GM04503 (cell line): ENCODE results near the gene PTGES.

Experiments
- DNase-seq: peaks from one replicate; pipeline ENCODE4 v3.0.0-alpha.2; 2012; ENCODE audit warnings: low read depth

Gene PTGES

DNA sequence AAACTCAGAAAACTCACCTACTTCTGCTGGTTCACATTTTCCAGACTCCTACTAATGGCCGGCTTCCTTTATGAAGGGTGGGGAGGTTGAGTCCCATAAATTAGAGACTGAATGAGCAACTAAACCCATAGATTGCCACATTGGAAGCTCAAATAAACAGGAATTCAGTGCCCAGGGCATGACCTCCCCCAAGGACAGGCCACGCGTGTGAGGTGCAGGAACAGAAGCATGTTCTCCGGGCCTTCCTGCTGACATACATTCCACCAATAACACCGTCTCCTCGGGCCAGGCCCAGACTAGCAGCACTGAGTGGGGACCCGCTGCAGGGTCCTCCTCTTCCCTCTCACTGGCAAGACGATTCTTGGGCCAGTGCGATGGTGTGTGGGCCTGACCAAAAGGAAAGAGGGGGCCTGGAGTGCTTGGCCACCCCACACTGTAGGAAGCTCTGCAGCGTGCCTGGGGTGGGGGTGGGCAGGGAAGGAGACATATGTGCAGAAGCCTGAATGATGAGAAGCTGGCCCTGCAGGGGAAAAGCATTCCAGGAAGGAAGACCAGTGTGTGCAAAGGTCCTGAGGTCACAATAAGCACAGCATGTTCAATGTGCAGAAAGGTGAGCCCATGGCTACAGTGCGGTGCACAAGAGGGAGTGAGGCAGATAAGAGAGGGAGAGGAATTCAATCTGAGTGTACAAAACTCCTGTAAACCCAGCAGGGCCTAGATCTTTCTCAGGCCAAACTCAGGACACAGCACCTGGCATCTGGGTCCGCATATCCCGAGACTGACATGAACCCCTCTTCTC is 12.0 kb downstream of the PTGES start:
- no peak for DNase-seq

DNA sequence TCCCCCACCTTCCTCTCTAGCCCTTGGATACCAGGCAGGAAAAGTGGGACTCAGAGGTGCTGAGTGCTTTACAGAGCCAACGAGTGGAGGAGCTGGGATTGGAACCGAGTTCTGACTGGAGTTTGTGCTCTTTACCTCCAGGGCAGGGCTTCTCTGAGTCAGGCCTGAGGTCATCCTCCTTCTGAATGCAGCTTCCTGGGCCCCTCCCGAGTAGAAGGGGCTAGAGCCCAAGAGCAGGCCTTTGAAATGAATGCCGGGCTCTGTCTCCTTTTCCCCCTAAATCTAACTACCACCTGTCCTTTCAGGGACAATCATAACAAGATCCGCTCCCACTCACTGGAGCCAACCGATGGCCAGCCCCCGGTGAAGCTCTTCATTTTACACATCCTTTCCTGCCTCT is 12.7 kb downstream of the PTGES start:
- no peak for DNase-seq

DNA sequence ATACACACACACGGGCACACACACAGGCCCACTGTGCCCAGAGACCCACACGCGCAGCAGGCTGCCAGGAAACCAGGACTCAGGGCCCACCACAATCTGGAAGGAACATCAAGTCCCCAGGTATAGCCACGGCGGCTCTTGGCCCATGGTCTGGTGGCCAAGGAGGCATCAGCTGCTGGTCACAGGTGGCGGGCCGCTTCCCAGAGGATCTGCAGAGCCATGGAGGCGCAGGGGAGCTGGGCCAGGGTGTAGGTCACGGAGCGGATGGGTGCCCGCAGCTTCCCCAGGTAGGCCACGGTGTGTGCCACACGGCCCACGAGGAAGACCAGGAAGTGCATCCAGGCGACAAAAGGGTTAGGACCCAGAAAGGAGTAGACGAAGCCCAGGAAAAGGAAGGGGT is 13.4 kb downstream of the PTGES start:
- no peak for DNase-seq

DNA sequence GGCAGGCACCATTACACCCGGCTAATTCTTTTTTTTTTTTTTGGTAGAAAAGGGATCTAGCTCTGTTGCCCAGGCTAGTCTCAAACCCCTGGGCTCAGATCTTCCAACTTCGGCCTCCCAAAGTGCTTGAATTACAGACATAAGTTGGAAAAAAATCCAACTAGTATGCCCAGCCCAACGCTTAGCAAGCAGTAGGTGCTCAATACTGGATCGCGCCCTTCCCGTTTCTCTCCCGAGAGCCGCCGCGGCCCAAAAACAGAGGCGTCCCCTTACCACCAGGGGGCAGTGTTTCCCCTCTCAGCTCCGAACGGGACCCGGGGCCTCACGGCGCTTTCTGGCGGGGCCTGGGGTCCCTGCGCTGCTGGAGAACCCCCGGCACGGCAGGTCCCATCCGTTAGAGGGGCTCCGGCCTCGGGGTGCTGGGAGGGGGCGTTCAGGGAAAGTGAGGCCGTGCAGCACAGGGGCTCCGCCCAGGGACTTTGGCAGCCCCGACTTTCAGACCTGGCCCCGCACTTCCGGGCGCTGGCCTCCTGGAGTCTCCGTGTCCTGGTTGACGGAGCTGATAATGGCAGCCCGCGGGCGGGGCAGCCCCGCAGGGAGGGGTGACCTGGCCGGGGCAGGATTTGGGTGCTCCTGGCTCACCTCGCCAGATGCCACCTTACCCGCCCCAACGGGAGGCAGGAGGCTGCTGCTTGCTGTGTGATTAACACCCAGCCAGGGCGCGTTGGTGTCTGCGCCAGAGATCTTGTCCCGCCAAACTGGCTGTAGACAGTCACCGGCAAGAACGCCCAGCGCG is 15.2 kb downstream of the PTGES start:
- no peak for DNase-seq

DNA sequence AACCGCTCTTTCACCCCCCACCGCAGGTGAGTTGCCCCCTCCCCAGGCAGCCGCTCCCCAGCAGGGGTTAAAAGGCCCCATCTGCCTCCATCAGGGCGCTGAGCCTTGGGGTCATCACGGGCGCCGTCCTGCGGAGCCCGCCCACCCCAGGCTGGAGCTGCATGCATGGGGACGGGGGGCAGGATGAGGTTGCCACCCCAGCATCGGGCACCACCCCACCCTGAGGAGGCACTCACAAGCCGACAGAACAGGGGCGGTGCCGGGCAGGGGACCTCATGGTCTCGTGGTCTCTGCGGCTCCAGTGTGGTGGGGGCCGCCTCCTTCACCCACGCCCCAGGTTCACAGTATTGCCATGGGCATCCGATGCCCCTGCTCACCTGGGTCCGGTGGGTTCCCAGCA is 16.5 kb downstream of the PTGES start:
- DNase-seq: no peak

DNA sequence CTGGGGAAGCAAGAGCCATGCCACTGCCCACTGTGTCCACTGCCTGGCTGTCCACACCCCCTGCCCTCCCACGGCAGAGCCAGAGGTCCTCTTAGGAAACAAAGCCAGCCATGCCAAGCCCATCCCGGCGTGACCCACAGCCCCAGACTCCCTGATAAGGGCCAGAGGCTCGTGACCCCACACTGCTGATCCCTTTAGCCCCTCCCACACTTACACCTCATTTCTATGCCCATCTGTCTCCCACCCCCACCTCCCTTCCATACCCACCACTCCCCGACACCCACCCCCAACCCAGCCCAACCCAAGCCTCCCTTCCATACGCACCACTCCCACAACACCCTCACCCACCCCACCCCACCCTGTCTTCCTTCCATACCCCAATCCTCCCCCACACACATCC is 17.3 kb downstream of the PTGES start:
- DNase-seq: no peak

DNA sequence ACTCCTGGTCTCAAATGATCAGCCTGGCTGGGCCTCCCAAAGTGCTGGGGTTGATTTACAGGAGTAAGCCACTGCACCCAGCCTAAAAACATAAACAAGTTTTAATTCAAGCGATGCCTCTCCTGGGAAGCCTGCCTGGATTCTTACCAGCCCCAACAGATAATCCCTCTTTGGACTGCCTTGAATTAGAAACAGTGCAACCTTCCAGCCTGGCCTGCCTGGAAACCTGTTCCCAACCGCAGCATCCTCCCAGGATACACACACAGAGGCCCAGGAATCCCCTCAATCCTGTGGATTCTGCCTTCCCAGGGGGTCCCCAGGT is 19.2 kb downstream of the PTGES start:
- DNase-seq: no peak

DNA sequence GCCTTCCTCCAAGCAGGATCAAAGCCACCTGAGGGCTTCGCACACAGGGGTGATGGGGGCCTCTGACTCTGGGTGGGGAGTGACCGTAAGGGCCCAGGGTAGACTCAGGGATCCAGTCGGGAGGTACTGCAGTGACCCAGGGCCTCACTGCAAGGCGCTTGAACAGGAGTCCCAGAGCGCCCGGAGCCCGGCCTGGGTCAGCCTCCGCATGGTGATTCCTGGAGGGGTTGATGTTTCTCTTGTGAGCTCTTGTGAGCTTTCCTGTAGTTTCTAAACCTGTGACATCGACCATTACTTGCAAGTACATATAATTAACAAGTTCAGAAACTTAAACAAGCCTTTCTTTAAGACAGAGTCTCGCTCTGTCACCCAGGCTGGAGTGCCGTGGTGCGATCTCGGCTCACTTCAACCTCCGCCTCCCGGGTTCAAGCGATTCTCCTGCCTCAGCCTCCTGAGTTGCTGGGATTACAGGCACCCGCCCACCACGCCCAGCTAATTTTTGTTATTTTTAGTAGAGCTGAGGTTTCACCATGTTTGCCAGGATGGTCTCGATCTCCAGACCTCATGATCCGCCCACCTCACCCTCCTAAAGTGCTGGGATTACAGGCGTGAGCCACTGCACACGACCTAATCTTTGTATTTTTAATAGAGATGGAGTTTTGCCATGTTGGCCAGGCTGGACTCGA is 19.8 kb downstream of the PTGES start:
- no peak for DNase-seq

DNA sequence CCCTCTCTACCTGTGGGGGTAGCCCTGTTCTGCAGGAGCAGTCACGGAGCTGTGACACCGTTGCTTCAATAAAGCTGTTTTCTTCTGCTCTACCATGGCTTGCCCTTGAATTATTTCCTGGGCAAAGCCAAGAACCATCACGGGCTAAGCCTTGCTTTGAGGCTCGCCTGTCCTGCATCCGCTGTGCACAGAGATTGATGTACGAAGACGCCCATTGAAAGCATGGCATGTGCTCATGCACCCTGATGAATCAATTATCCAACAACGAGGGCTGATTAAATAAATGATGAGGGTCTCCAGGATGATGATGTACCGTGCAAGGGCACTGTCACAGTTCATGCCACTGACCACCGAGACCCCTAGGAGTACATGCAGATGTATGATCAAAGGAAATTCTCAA is 20.7 kb downstream of the PTGES start:
- no peak for DNase-seq

DNA sequence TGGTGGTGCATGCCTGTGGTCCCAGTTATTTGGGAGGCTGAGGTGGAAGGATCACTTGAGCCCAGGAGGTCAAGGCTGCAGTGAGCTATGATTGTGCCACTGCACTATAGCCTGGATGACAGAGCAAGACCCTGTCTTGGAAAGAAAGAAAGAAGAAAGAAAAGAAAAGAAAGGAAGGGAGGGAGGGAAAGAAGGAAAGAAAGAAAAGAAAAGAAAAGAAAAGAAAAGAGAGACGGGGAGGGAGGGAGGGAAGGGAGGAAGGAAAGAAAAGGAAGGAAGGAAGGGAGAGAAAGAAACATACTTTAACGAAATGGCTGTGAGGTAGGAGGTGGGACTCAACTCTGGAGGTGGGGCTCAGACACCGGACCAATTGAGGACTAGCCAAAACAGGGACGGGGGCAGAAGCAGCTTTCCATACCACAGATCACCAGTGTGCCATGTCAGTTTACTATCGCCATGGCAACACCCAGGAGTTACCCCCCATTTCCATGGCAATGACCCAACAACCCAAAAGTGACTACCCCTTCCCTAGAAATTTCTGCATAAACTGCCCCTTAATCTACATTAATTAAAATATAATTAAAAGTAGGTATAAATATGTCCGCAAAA is 21.3 kb downstream of the PTGES start:
- no peak for DNase-seq

DNA sequence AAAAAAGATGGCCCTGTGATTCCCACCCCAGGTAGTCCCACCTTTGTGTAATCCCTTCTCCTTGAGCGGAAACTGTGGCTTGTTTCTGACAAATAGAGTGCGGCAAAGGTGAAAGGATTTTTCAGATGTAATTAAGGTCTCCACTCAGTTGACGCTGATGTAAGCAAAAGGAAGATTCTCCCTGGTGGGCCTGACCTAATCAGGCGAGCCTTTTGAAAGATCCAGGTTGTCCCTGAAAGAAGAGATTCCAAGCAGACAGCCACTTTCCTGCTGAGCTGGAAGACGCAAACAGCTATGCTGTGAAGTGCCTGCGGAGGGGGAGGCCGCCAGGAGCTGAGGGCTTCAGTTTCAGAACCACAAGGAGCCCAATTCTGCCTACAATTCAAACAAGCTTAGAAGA is 24.1 kb downstream of the PTGES start:
- DNase-seq: no peak

DNA sequence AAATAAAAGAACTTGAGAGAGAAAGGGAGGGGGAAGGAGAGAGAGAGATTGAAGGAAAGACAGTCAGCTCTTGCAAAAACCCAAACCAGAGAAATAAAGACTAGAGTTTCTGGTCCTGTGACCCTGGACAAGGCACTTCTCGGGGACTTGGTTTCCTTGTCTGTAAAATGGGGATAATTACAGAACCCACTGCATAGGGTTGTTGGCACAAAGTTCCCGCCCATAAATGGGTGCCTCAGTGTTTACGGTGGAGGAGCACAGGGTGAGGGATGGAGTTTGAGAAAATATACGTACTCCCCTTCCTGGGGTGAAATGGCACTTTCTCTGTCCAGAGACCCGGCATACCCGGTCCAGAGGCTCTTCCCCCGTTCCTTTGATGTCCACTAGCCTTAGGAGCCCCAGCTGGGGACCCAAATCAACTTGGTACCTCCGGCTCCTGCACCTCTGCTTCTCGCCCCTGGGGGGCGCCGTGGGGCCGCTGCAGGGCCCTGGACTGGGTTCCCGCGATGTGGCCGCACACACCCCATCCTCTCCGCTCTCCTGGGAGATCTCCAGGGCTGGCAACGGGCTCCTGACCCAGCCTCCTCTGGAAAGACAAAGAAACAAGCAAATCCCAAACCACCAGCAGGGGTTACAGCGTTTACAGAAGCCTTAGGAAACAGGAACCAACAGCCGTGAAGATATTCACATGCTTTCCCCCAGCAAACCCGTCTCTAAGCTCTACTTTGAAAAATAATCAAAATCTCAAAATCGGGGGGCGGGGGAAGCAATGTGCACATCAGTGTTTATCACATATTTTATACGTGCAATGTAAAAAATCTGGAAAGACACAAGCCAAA is 26.3 kb downstream of the PTGES start:
- DNase-seq: no peak

DNA sequence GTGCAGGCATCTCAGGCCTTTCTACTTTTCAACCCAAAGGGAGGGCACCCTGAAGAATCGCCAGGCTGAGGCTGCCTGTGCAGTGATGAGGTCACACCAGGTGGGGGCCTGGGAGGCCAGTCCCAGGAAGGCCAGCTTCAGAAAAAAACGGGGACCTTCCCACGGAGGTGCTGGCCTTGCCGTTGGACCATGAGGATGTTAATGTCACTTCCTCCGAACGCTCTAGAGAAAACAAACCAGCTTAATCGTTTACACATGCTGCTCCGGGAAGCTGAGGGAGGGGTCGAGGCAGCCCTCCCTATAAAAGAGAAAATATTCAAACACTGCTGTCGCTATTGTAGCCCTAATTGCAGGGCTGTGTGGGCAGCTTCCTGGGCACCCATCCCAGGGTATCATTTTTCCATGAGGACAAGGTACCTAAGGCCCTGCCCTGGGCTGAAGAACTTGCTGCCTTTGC is 27.0 kb downstream of the PTGES start:
- no peak for DNase-seq

DNA sequence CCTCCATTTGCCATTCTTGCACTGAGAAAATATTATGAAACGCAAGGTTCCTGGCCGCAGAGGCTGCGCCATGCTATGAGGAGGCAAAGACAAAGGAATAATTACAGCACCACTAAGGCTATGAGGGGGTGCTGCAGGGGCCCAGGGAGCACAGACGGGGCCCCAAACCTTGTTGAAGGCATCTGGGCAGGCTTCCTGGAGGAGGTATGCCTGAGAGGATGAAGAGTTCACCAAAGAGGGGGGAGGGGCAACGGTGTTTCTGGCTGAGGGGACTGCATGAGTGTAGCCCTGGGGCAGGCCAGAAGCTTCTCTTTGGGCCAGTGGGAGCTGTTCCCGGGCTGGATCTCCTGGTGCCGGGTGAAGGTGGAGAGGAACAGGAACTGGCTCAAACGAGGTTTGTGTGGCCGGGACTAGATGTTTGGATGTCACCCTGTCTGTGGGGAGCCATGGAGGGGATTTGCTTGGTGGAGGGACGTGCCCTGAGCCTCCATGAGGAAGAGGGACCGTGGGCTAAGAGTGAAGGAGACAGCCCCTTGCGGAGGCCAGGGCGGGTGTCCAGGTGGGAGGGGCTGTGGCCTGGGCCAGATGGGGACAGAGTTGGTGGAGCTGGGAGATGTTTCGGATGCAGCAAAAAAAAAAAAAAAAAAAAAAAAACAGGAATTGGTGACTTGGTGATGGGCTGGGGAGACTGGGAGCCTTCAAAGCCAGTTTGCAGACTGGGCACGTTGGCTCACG is 28.2 kb downstream of the PTGES start:
- no peak for DNase-seq

DNA sequence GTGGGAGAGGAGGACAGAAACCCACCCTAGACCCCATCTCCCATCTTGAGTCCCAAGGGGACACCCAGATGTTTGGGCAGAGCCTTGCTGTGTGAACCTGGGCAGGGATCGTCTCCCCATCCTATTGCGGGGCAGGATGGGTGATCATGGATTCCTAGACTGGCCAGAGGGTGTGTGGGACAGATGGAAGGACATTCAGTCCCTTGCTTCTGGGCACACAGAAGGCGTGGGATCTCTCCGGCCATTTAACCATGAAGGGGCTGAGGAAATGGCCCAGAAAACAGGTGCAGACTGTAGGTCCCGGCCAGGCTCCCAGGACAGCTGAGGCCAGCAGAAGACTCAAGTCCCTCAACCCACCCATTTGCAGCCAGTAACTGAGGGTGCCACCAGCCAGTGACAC is 29.9 kb downstream of the PTGES start:
- DNase-seq: no peak

DNA sequence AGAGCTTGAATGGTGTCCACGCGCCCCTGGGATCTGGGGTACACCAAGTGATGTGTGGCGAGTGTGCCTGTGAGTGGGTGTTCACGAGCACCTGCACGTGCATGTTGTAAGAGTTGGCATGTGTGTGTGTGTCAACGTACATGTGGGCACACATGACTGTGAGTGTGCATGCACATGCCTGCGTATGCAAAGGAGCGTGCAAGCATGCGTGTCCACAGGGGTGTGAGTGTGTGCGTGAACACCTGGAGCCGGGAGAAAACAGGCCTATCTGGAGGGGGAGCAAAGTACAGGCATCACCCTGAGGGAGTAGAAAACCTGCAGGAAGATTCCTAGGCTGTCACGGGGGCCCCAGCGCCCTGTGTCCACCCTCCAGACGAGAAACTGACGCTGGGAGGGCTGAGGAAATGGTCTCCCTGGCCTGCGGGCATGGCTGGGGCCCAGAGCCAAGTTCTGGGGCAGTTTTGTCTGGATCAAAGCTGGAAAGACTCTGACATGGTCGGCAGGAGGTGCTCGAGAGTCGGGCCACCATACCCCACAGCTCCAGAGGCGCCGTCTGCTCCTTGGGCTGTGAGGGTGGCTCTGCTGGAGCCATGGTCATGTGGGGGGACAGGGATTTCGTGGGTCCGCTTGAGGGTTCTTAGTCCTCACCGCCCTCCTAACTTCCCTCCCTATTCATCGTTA is 31.8 kb downstream of the PTGES start:
- no peak for DNase-seq

DNA sequence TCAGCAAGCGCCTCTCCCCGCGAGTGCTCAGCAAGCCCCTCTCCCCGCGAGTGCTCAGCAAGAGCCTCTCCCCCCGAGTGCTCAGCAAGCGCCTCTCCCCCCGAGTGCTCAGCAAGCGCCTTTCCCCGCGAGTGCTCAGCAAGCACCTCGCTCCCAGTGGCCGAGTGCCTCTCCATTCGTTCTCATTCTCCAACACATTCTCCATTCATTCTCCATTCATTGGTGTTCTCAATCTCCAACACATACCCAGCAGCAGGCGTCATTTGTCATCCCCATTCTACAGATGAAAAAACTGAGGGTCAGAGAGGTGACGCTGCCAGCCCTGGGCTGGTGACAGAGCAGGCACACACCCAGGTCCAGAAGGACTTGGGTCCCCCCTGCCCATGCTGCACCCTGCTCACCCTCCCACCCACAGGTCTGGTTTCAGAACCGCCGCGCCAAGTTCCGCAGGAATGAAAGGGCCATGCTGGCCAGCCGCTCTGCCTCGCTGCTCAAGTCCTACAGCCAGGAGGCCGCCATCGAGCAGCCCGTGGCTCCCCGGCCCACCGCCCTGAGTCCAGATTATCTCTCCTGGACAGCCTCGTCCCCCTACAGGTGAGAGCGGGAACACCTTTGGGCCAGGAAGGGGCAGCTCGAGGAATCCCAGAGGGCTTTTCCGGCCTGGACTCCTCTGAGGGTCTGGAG is 32.5 kb downstream of the PTGES start:
- DNase-seq: no peak

DNA sequence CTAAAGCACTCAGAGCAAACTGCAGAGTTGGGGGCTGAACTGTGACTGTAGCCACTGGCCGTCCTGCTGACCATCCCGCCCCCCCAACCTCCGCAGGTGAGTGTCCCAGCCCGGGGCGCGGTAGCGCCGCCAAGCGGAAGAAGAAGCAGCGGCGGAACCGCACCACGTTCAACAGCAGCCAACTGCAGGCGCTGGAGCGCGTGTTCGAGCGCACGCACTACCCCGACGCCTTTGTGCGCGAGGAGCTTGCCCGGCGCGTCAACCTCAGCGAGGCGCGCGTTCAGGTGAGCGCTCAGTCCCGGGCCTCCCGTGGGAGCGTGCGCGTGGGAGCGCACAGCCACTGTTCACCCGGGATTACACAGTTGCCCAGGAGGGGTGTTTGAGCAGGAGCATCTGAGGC is 33.7 kb downstream of the PTGES start:
- no peak for DNase-seq

DNA sequence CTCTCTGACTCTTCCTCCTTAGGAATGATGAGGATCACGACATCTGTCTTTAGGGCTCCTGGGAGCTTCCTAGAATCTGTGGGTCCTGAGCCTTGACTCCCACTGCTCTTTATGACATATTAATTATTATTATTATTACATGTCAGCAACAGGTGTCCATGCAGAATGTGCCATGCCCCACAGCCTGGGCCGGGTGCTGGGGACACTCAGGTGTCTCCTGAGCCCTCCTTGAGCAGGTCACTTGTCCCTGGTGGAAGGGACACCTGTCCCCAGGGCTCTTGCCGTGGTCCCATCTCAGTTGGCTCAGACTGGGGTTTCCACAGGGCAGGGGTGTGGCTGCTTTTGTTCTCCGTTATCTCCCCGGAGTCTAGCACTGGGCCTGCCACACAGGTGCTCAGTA is 34.2 kb downstream of the PTGES start:
- no peak for DNase-seq

DNA sequence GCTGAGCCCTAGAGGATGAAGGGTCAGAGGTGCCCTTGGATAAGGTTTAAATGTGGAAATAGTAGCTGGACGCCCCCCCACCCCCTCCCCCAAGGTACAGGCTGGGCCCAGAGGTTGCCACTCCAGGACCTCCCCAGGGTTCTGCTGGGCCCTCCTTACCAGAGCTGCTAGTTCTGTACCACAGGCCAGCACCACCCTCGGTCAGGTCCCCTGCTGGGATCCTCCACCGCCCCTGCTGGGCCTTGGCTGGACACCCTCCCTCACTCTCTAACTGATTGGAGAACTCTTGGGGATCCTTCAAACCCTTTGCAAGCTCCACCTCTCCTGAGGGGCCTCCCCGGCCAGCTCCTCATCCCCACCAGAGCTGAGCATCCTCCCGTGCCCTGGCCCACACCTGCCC is 34.9 kb downstream of the PTGES start:
- DNase-seq: no peak
